ENCODE data around the gene ANKRD35. TPM values are rescaled to one million over a fixed set of nuclear protein-coding genes. Genes with fewer than 3 reads are reported as not detected.

Gene ANKRD35
- total and polyA plus RNA-seq, 2 experiments from 2014 or later, result 3.6 to 5.6 TPM

DNA sequence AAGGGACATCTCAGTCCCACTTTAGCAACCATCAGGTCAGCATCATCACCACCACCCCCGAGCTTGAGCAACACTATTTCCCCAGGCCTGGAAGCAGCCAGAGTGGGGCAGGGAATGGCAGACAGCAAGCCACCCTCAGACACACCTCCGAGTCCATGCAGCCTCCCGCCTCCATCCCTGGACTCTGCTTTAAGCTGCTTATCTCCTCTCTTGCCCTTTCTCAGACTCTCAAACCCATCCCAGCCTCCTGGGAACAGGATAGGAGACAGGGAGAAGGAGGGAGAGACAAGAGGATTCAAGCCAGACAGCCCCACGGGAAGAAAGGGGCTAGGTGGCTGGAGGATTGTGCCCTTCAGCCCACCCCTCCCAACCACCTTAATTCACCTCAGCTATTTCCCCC, 28.5 kb downstream of the ANKRD35 start:
- H3K36me3 Mint-ChIP-seq (ENCODE audit: low read depth), result peaks cover 51% of the 10 kb centered on the region
- peaks cover 20% of the 10 kb centered on the region for H3K36me3 ChIP-seq (ENCODE audit: insufficient read depth)
- H3K4me3 Mint-ChIP-seq, result peak overlapping the region; percentile 16; the same call in 1 of the 3 replicates
- peaks cover 6% of the 10 kb centered on the region for H3K4me1 Mint-ChIP-seq
- no peak overlapping the region for H3K4me2 ChIP-seq
- H3F3A ChIP-seq (replicated peaks; ENCODE audit: low read depth), result peaks cover 5% of the 10 kb centered on the region; the same call in 1 of the 2 replicates
- TF ChIP-seq, protein P1, sequence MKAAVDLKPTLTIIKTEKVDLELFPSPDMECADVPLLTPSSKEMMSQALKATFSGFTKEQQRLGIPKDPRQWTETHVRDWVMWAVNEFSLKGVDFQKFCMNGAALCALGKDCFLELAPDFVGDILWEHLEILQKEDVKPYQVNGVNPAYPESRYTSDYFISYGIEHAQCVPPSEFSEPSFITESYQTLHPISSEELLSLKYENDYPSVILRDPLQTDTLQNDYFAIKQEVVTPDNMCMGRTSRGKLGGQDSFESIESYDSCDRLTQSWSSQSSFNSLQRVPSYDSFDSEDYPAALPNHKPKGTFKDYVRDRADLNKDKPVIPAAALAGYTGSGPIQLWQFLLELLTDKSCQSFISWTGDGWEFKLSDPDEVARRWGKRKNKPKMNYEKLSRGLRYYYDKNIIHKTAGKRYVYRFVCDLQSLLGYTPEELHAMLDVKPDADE (IDR thresholded peaks at IDR 0.05), result no peak
- no peak for TF ChIP-seq CREB1 (CRISPR knock-in tag; IDR thresholded peaks at IDR 0.05; ENCODE audit: low read depth)
- TF ChIP-seq, protein P2, sequence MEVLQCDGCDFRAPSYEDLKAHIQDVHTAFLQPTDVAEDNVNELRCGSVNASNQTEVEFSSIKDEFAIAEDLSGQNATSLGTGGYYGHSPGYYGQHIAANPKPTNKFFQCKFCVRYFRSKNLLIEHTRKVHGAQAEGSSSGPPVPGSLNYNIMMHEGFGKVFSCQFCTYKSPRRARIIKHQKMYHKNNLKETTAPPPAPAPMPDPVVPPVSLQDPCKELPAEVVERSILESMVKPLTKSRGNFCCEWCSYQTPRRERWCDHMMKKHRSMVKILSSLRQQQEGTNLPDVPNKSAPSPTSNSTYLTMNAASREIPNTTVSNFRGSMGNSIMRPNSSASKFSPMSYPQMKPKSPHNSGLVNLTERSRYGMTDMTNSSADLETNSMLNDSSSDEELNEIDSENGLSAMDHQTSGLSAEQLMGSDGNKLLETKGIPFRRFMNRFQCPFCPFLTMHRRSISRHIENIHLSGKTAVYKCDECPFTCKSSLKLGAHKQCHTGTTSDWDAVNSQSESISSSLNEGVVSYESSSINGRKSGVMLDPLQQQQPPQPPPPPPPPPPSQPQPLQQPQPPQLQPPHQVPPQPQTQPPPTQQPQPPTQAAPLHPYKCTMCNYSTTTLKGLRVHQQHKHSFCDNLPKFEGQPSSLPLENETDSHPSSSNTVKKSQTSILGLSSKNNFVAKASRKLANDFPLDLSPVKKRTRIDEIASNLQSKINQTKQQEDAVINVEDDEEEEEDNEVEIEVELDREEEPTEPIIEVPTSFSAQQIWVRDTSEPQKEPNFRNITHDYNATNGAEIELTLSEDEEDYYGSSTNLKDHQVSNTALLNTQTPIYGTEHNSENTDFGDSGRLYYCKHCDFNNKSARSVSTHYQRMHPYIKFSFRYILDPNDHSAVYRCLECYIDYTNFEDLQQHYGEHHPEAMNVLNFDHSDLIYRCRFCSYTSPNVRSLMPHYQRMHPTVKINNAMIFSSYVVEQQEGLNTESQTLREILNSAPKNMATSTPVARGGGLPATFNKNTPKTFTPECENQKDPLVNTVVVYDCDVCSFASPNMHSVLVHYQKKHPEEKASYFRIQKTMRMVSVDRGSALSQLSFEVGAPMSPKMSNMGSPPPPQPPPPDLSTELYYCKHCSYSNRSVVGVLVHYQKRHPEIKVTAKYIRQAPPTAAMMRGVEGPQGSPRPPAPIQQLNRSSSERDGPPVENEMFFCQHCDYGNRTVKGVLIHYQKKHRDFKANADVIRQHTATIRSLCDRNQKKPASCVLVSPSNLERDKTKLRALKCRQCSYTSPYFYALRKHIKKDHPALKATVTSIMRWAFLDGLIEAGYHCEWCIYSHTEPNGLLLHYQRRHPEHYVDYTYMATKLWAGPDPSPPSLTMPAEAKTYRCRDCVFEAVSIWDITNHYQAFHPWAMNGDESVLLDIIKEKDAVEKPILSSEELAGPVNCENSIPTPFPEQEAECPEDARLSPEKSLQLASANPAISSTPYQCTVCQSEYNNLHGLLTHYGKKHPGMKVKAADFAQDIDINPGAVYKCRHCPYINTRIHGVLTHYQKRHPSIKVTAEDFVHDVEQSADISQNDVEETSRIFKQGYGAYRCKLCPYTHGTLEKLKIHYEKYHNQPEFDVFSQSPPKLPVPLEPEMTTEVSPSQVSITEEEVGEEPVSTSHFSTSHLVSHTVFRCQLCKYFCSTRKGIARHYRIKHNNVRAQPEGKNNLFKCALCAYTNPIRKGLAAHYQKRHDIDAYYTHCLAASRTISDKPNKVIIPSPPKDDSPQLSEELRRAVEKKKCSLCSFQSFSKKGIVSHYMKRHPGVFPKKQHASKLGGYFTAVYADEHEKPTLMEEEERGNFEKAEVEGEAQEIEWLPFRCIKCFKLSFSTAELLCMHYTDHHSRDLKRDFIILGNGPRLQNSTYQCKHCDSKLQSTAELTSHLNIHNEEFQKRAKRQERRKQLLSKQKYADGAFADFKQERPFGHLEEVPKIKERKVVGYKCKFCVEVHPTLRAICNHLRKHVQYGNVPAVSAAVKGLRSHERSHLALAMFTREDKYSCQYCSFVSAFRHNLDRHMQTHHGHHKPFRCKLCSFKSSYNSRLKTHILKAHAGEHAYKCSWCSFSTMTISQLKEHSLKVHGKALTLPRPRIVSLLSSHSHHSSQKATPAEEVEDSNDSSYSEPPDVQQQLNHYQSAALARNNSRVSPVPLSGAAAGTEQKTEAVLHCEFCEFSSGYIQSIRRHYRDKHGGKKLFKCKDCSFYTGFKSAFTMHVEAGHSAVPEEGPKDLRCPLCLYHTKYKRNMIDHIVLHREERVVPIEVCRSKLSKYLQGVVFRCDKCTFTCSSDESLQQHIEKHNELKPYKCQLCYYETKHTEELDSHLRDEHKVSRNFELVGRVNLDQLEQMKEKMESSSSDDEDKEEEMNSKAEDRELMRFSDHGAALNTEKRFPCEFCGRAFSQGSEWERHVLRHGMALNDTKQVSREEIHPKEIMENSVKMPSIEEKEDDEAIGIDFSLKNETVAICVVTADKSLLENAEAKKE (CRISPR knock-in tag; IDR thresholded peaks at IDR 0.05), result no peak
- TF ChIP-seq, protein P3, sequence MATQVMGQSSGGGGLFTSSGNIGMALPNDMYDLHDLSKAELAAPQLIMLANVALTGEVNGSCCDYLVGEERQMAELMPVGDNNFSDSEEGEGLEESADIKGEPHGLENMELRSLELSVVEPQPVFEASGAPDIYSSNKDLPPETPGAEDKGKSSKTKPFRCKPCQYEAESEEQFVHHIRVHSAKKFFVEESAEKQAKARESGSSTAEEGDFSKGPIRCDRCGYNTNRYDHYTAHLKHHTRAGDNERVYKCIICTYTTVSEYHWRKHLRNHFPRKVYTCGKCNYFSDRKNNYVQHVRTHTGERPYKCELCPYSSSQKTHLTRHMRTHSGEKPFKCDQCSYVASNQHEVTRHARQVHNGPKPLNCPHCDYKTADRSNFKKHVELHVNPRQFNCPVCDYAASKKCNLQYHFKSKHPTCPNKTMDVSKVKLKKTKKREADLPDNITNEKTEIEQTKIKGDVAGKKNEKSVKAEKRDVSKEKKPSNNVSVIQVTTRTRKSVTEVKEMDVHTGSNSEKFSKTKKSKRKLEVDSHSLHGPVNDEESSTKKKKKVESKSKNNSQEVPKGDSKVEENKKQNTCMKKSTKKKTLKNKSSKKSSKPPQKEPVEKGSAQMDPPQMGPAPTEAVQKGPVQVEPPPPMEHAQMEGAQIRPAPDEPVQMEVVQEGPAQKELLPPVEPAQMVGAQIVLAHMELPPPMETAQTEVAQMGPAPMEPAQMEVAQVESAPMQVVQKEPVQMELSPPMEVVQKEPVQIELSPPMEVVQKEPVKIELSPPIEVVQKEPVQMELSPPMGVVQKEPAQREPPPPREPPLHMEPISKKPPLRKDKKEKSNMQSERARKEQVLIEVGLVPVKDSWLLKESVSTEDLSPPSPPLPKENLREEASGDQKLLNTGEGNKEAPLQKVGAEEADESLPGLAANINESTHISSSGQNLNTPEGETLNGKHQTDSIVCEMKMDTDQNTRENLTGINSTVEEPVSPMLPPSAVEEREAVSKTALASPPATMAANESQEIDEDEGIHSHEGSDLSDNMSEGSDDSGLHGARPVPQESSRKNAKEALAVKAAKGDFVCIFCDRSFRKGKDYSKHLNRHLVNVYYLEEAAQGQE (IDR thresholded peaks at IDR 0.05; ENCODE audit: unreplicated experiment), result no peak
- TF ChIP-seq, protein P4, sequence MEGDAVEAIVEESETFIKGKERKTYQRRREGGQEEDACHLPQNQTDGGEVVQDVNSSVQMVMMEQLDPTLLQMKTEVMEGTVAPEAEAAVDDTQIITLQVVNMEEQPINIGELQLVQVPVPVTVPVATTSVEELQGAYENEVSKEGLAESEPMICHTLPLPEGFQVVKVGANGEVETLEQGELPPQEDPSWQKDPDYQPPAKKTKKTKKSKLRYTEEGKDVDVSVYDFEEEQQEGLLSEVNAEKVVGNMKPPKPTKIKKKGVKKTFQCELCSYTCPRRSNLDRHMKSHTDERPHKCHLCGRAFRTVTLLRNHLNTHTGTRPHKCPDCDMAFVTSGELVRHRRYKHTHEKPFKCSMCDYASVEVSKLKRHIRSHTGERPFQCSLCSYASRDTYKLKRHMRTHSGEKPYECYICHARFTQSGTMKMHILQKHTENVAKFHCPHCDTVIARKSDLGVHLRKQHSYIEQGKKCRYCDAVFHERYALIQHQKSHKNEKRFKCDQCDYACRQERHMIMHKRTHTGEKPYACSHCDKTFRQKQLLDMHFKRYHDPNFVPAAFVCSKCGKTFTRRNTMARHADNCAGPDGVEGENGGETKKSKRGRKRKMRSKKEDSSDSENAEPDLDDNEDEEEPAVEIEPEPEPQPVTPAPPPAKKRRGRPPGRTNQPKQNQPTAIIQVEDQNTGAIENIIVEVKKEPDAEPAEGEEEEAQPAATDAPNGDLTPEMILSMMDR (conservative IDR thresholded peaks at IDR 0.05; ENCODE audit: low read depth in 2 of 2), result no peak
- TF ChIP-seq STAT1 (IDR thresholded peaks at IDR 0.05; ENCODE audit: unreplicated experiment), result no peak
- TF ChIP-seq EZH2 (IDR thresholded peaks at IDR 0.05; ENCODE audit: low read depth, unreplicated experiment), result no peak
- TF ChIP-seq JUNB (IDR thresholded peaks at IDR 0.05; ENCODE audit: unreplicated experiment), result no peak
- TF ChIP-seq ZNF114 (CRISPR knock-in tag; IDR thresholded peaks at IDR 0.05), result no peak
- TF ChIP-seq NANOG (IDR thresholded peaks at IDR 0.05; ENCODE audit: borderline replicate concordance), result no peak
- TF ChIP-seq ZNF331 (CRISPR knock-in tag; IDR thresholded peaks at IDR 0.05; ENCODE audit: low read depth), result no peak
- no peak for TF ChIP-seq POLR2AphosphoS5 (IDR thresholded peaks at IDR 0.05; ENCODE audit: low read depth)
- peaks cover 20% of the 10 kb centered on the region for H3K27me3 Mint-ChIP-seq (ENCODE audit: insufficient read depth, low read depth, poor library complexity)
- no peak overlapping the region for H2AFZ ChIP-seq
- peaks cover 8% of the 10 kb centered on the region for H3K79me2 ChIP-seq (replicated peaks; ENCODE audit: insufficient read depth)
- peaks cover 6% of the 10 kb centered on the region; the same call in 1 of the 2 replicates for H4K20me1 ChIP-seq (replicated peaks; ENCODE audit: insufficient read depth)
- H3K27me3 ChIP-seq (ENCODE audit: insufficient read depth), result no peaks in the 10 kb centered on the region
- H3K9me3 Mint-ChIP-seq, result peaks cover 23% of the 10 kb centered on the region
- H3K4me3 ChIP-seq, result no peak overlapping the region
- peaks cover 5% of the 10 kb centered on the region; the same call in 1 of the 2 replicates for H3K9me2 ChIP-seq (ENCODE audit: insufficient read depth)
- ATAC-seq (no peak), DNase-seq (ENCODE audit: low spot score) (no peak)
- no peak overlapping the region for H3K27ac ChIP-seq (ENCODE audit: low read depth)
- H3K27ac Mint-ChIP-seq, result no peak overlapping the region
- H3K4me1 ChIP-seq (ENCODE audit: insufficient read depth), result peaks cover 7% of the 10 kb centered on the region
